ENCODE measurements around the gene PRR5. TPM values are rescaled to one million over a fixed set of nuclear protein-coding genes. Genes with fewer than 3 reads are reported as not detected.

Gene PRR5
- total and polyA plus RNA-seq, 2 of the 13 experiments (the other 11 are each of a cell fraction or from before 2014, with no cell fraction given): 11.6 to 27.5 TPM

DNA sequence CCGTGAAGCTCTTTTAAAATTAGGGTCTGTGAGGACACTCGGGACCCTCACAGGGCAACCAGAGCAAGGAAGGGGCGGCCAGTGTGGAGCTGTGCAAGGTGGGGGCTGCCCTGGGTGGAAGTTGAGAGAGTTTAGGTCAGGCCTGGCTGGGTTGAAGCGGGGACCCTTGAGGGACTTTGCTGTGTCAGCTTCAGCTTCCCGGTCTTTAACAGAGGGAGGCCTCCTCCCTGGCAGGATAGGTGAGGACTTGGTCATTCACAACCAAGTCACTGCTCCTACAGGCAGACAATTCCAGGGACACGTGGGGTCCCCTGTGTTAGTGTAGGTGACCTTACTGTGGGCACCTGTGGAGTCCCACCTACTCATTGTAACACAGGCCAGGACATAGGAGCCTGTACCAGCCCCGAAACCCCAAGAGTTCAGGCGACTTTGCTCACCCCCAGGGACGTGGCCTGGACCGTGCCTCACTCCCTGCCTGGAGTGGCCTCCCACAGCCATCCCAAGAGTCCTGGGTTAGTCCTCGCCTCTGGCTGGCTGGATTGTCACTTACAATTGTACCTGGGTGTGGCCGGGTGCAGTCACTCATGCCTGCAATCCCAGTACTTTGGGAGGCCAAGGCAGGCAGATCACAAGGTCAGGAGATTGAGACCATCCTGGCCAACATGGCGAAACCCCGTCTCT, 31.6 kb downstream of the PRR5 start:
- WGBS (ENCODE audit: low lambda C conversion rate): 82% methylated on average over 6 of the region's 14 CpGs
- Histone ChIP-seq H3K4me3 (replicated peaks in 1 of 3; ENCODE audit: insufficient read depth in 1 of 3, low read depth in 2 of 3, low read length in 3 of 3) (no peak overlapping the region), H2AFZ (ENCODE audit: low read length) (no peak overlapping the region), H4K20me1 (ENCODE audit: insufficient read depth, low read length) (peaks cover 10% of the 10 kb centered on the region; the same call in 1 of the 2 replicates), H3K4me2 (ENCODE audit: low read depth, low read length) (no peak overlapping the region), H3K79me2 (ENCODE audit: insufficient read depth, low read length) (no peaks in the 10 kb centered on the region), H3K36me3 (replicated peaks in 1 of 2; ENCODE audit: control insufficient read depth in 1 of 2, insufficient read depth in 2 of 2, low read length in 2 of 2) (peaks cover 0 to 4% of the 10 kb centered on the region in 2 experiments; a peak in 2 of 5 replicates), H3K9me3 (ENCODE audit: low read length) (no peaks in the 10 kb centered on the region), H3K9ac (ENCODE audit: insufficient read depth, low read depth, low read length) (no peak overlapping the region), H3K27ac (ENCODE audit: extremely low read length, insufficient read depth, low read length) (no peak overlapping the region), H3K27me3 (ENCODE audit: control insufficient read depth in 1 of 2, insufficient read depth in 2 of 2, low read length in 2 of 2) (no peaks in the 10 kb centered on the region; a peak in 1 of 5 replicates), H3K4me1 (ENCODE audit: insufficient read depth, low read length) (peaks cover 27% of the 10 kb centered on the region)
- POLR2A ChIA-PET: no interaction called here
- FAIRE-seq: no peak
- no TSS peak for BruUV-seq (replicated peaks)
- CTCF ChIA-PET (ENCODE audit: low intra/inter-chr PET ratio, low total read pairs): no interaction called here
- ATAC-seq: no peak
- intact Hi-C loops (cut with micrococcal nuclease; ENCODE audit: unreplicated experiment): loop anchor here (1.0 kb wide), 1 partner anchor 36 kb away; no protein-coding TSS in a partner anchor
- in situ Hi-C loops (cut with HindIII; ENCODE audit: extremely low pct_ligation_motif_present, low pct_unique_long_range_greater_than_20kb): no loop called here
- TF ChIP-seq SETDB1 (CRISPR knock-in tag; IDR thresholded peaks at IDR 0.05; ENCODE audit: borderline replicate concordance): no peak
- TF ChIP-seq ZNF329 (CRISPR knock-in tag; IDR thresholded peaks at IDR 0.05; ENCODE audit: low read depth): no peak
- TF ChIP-seq BRD4 (CRISPR knock-in tag; IDR thresholded peaks at IDR 0.05): no peak
- TF ChIP-seq FOXM1 (CRISPR knock-in tag; IDR thresholded peaks at IDR 0.05): no peak
- no peak for TF ChIP-seq ZNF224 (CRISPR knock-in tag; IDR thresholded peaks at IDR 0.05)
- TF ChIP-seq ZSCAN30 (CRISPR knock-in tag; IDR thresholded peaks at IDR 0.05): no peak
- TF ChIP-seq, protein P1, sequence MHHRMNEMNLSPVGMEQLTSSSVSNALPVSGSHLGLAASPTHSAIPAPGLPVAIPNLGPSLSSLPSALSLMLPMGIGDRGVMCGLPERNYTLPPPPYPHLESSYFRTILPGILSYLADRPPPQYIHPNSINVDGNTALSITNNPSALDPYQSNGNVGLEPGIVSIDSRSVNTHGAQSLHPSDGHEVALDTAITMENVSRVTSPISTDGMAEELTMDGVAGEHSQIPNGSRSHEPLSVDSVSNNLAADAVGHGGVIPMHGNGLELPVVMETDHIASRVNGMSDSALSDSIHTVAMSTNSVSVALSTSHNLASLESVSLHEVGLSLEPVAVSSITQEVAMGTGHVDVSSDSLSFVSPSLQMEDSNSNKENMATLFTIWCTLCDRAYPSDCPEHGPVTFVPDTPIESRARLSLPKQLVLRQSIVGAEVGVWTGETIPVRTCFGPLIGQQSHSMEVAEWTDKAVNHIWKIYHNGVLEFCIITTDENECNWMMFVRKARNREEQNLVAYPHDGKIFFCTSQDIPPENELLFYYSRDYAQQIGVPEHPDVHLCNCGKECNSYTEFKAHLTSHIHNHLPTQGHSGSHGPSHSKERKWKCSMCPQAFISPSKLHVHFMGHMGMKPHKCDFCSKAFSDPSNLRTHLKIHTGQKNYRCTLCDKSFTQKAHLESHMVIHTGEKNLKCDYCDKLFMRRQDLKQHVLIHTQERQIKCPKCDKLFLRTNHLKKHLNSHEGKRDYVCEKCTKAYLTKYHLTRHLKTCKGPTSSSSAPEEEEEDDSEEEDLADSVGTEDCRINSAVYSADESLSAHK (CRISPR knock-in tag; IDR thresholded peaks at IDR 0.05; ENCODE audit: borderline replicate concordance): no peak
- TF ChIP-seq ZNF598 (CRISPR knock-in tag; IDR thresholded peaks at IDR 0.05; ENCODE audit: borderline replicate concordance): no peak
- no peak for TF ChIP-seq ZC3H13 (CRISPR knock-in tag; IDR thresholded peaks at IDR 0.05)
- no peak for TF ChIP-seq BRF2 (CRISPR knock-in tag; IDR thresholded peaks at IDR 0.05)
- TF ChIP-seq ZBTB39 (CRISPR knock-in tag; IDR thresholded peaks at IDR 0.05): no peak
- TF ChIP-seq, protein P2, sequence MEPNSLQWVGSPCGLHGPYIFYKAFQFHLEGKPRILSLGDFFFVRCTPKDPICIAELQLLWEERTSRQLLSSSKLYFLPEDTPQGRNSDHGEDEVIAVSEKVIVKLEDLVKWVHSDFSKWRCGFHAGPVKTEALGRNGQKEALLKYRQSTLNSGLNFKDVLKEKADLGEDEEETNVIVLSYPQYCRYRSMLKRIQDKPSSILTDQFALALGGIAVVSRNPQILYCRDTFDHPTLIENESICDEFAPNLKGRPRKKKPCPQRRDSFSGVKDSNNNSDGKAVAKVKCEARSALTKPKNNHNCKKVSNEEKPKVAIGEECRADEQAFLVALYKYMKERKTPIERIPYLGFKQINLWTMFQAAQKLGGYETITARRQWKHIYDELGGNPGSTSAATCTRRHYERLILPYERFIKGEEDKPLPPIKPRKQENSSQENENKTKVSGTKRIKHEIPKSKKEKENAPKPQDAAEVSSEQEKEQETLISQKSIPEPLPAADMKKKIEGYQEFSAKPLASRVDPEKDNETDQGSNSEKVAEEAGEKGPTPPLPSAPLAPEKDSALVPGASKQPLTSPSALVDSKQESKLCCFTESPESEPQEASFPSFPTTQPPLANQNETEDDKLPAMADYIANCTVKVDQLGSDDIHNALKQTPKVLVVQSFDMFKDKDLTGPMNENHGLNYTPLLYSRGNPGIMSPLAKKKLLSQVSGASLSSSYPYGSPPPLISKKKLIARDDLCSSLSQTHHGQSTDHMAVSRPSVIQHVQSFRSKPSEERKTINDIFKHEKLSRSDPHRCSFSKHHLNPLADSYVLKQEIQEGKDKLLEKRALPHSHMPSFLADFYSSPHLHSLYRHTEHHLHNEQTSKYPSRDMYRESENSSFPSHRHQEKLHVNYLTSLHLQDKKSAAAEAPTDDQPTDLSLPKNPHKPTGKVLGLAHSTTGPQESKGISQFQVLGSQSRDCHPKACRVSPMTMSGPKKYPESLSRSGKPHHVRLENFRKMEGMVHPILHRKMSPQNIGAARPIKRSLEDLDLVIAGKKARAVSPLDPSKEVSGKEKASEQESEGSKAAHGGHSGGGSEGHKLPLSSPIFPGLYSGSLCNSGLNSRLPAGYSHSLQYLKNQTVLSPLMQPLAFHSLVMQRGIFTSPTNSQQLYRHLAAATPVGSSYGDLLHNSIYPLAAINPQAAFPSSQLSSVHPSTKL (CRISPR knock-in tag; IDR thresholded peaks at IDR 0.05): no peak
- TF ChIP-seq KDM3A (CRISPR knock-in tag; IDR thresholded peaks at IDR 0.05; ENCODE audit: low read depth): no peak
- no peak for TF ChIP-seq SMYD3 (CRISPR knock-in tag; IDR thresholded peaks at IDR 0.05)
- no peak for DNase-seq (ENCODE audit: low spot score)
